H1 (cell line): Measurements from ENCODE around the gene GJB3. TPM values are rescaled to one million over a fixed set of nuclear protein-coding genes. Genes with fewer than 3 reads are reported as not detected.

Source experiments
- CTCF ChIA-PET: fragments of 300-600 bp; sonication (Branson Sonifier 250); formaldehyde crosslinking; loops from one replicate; lab custom pipeline; 2021; ENCODE audit not compliant: partially characterized antibody; lab: Charles Lee
- POLR2A ChIA-PET: fragments of 300-600 bp; sonication (Branson Sonifier 250); formaldehyde crosslinking; loops from one replicate; lab custom pipeline; 2021; ENCODE audit warnings: inconsistent platforms; ENCODE audit not compliant: partially characterized antibody; lab: Charles Lee
- DNase-seq, 2 experiments: peaks; one replicate each; pipeline versions ENCODE4 v3.0.0 to v3.0.0-alpha.2; 2010 to 2022; ENCODE audit warnings: low spot score in 2 of 2, low read depth in 1 of 2, mixed read lengths in 1 of 2
- FAIRE-seq: peaks from 2 replicates; lab custom pipeline; 2011; peaks lifted over from hg19 to GRCh38; lab: Jason Lieb, UNC
- H2AFZ ChIP-seq: 2 replicates; pipeline ENCODE4 v1.8.1; 2012; ENCODE audit warnings: low read length, inconsistent platforms
- H2AK5ac ChIP-seq: 2 replicates; pipeline ENCODE4 v1.6.1; 2013; ENCODE audit warnings: low read depth, low read length
- H2BK120ac ChIP-seq: replicated peaks from 2 replicates; pipeline ENCODE3; 2013; ENCODE audit warnings: low read depth, low read length, inconsistent platforms
- H2BK12ac ChIP-seq: 2 replicates; pipeline ENCODE4 v1.6.1; 2013; ENCODE audit warnings: low read depth, low read length
- H2BK15ac ChIP-seq: 2 replicates; pipeline ENCODE4 v1.6.1; 2013; ENCODE audit warnings: low read length
- H2BK20ac ChIP-seq: 2 replicates; pipeline ENCODE4 v1.6.1; 2013; ENCODE audit warnings: low read length
- H2BK5ac ChIP-seq: 2 replicates; pipeline ENCODE4 v1.6.1; 2013; ENCODE audit warnings: low read depth, low read length
- H3K14ac ChIP-seq: 2 replicates; pipeline ENCODE4 v1.6.1; 2013; ENCODE audit warnings: inconsistent platforms; ENCODE audit not compliant: insufficient read length
- H3K18ac ChIP-seq: 2 replicates; pipeline ENCODE4 v1.6.1; 2013; ENCODE audit warnings: low read length; ENCODE audit errors: extremely low read depth
- H3K23ac ChIP-seq: 2 replicates; pipeline ENCODE4 v1.6.1; 2013; ENCODE audit warnings: inconsistent platforms; ENCODE audit not compliant: insufficient read length
- H3K23me2 ChIP-seq: 2 replicates; pipeline ENCODE4 v1.6.1; 2013; ENCODE audit warnings: low read depth, low read length
- H3K27ac ChIP-seq: 2 replicates; pipeline ENCODE4 v1.6.1; 2011; ENCODE audit warnings: low read depth, low read length, inconsistent platforms
- H3K27me3 ChIP-seq, 4 experiments: replicated peaks in 1 of 4; 1 replicate in 1 of 4; 2 replicates in 3 of 4; pipeline versions ENCODE4 v1.6.1 to v1.8.1; 2011 to 2013; ENCODE audit warnings: low read length in 3 of 4, mild to moderate bottlenecking in 3 of 4, inconsistent platforms in 2 of 4, mixed read lengths in 2 of 4, moderate library complexity in 1 of 4; ENCODE audit not compliant: control insufficient read depth in 3 of 4, insufficient read depth in 3 of 4; ENCODE audit errors: extremely low read depth in 1 of 4
- H3K36me3 ChIP-seq, 4 experiments: 2 replicates each; pipeline versions ENCODE4 v1.6.1 to v1.8.1; 2011 to 2013; ENCODE audit warnings: mild to moderate bottlenecking in 4 of 4, low read length in 3 of 4, moderate library complexity in 2 of 4, control low read depth in 1 of 4, inconsistent platforms in 1 of 4; ENCODE audit not compliant: insufficient read depth in 4 of 4, control insufficient read depth in 2 of 4
- H3K4ac ChIP-seq: replicated peaks from 2 replicates; pipeline ENCODE3; 2013; ENCODE audit warnings: low read length, low read depth, mixed read lengths, inconsistent platforms; ENCODE audit not compliant: insufficient read length
- H3K4me1 ChIP-seq, 4 experiments: replicated peaks in 1 of 4; 1 replicate in 1 of 4; 2 replicates in 3 of 4; pipeline versions ENCODE4 v1.6.1 to v1.8.1; 2011 to 2013; ENCODE audit warnings: low read length in 3 of 4, inconsistent platforms in 2 of 4, mixed read lengths in 1 of 4; ENCODE audit not compliant: insufficient read depth in 4 of 4, control insufficient read depth in 3 of 4
- H3K4me2 ChIP-seq, 2 experiments: 2 replicates each; pipeline versions ENCODE4 v1.6.1 to v1.8.1; 2011 to 2013; ENCODE audit warnings: low read depth in 2 of 2, low read length in 2 of 2, control low read depth in 1 of 2, inconsistent platforms in 1 of 2, mild to moderate bottlenecking in 1 of 2; ENCODE audit not compliant: insufficient read depth in 1 of 2
- H3K4me3 ChIP-seq, 4 experiments: fragments of 200-600, 300-600 bp in 1 of 4; sonication (generic), shearing (Covaris generic), sonication (Bioruptor Twin) in 1 of 4; 2 replicates each; pipeline versions ENCODE4 v1.5.1 to v1.8.1; 2011 to 2016; ENCODE audit warnings: low read length in 4 of 4, low read depth in 3 of 4, control low read depth in 2 of 4, inconsistent platforms in 2 of 4, mild to moderate bottlenecking in 2 of 4, mixed read lengths in 1 of 4, moderate library complexity in 1 of 4; ENCODE audit not compliant: insufficient read depth in 2 of 4; ENCODE audit errors: extremely low read depth in 1 of 4
- H3K56ac ChIP-seq: replicated peaks from 2 replicates; pipeline ENCODE3; 2013; ENCODE audit warnings: low read depth, mild to moderate bottlenecking, mixed read lengths, low read length, inconsistent platforms; ENCODE audit not compliant: insufficient read length
- H3K79me1 ChIP-seq: 2 replicates; pipeline ENCODE4 v1.6.1; 2013; ENCODE audit warnings: low read depth, low read length, control low read depth
- H3K79me2 ChIP-seq, 2 experiments: 2 replicates each; pipeline versions ENCODE4 v1.6.1 to v1.8.1; 2012 to 2013; ENCODE audit warnings: low read length in 2 of 2, mild to moderate bottlenecking in 2 of 2, inconsistent platforms in 1 of 2; ENCODE audit not compliant: insufficient read depth in 2 of 2, control insufficient read depth in 1 of 2
- H3K9ac ChIP-seq, 4 experiments: replicated peaks in 1 of 4; 1 replicate in 1 of 4; 2 replicates in 3 of 4; pipeline versions ENCODE4 v1.6.1 to v1.8.1; 2011 to 2013; ENCODE audit warnings: low read depth in 3 of 4, low read length in 3 of 4, control low read depth in 2 of 4, mild to moderate bottlenecking in 2 of 4, moderate library complexity in 2 of 4, inconsistent platforms in 1 of 4; ENCODE audit errors: extremely low read depth in 1 of 4
- H3K9me3 ChIP-seq, 2 experiments: 2 replicates each; pipeline versions ENCODE4 v1.6.1 to v1.8.1; 2012 to 2013; ENCODE audit warnings: mild to moderate bottlenecking in 2 of 2, moderate library complexity in 2 of 2, control low read depth in 1 of 2, inconsistent platforms in 1 of 2, low read depth in 1 of 2, low read length in 1 of 2, mixed read lengths in 1 of 2; ENCODE audit not compliant: insufficient read depth in 2 of 2
- H4K20me1 ChIP-seq, 2 experiments: replicated peaks in 1 of 2; 2 replicates each; pipeline versions ENCODE3 to v1.8.1; 2011 to 2013; ENCODE audit warnings: inconsistent platforms in 2 of 2, low read length in 2 of 2, mild to moderate bottlenecking in 1 of 2; ENCODE audit not compliant: insufficient read depth in 2 of 2, control insufficient read depth in 1 of 2
- H4K5ac ChIP-seq: 2 replicates; pipeline ENCODE4 v1.6.1; 2013; ENCODE audit warnings: low read length, low read depth, mixed read lengths, inconsistent platforms; ENCODE audit not compliant: insufficient read length
- H4K8ac ChIP-seq: 2 replicates; pipeline ENCODE4 v1.8.0; 2013; ENCODE audit warnings: mild to moderate bottlenecking, moderate library complexity, low read length, inconsistent platforms; ENCODE audit not compliant: insufficient read depth; ENCODE audit errors: extremely low read depth
- H4K91ac ChIP-seq: replicated peaks from 2 replicates; pipeline ENCODE3; 2013; ENCODE audit warnings: low read length, mixed read lengths, inconsistent platforms; ENCODE audit not compliant: insufficient read length
- ASH2L ChIP-seq: fragments of 200-600, 300-600 bp; sonication (generic); IDR thresholded peaks from one replicate; pipeline ENCODE4 v1.7.1; 2017; ENCODE audit warnings: low read length
- CHD1 ChIP-seq: IDR thresholded peaks from 2 replicates; pipeline ENCODE4 v1.6.1; 2012; ENCODE audit warnings: low read depth, low read length, improper control_type of control experiment
- KDM4A ChIP-seq: IDR thresholded peaks from one replicate; pipeline ENCODE4 v1.7.1; 2012; ENCODE audit warnings: low read depth, mild to moderate bottlenecking, moderate library complexity, low read length, inconsistent platforms; ENCODE audit not compliant: severe bottlenecking
- MAFK ChIP-seq: IDR thresholded peaks from 2 replicates; pipeline ENCODE4 v1.6.1; 2012; ENCODE audit warnings: low read depth, mild to moderate bottlenecking, improper control_type of control experiment, low read length
- NANOG ChIP-seq: IDR thresholded peaks from 2 replicates; pipeline ENCODE4 v1.6.1; 2011; ENCODE audit warnings: low read length, low read depth, mild to moderate bottlenecking, inconsistent platforms; ENCODE audit not compliant: insufficient read depth, poor library complexity, severe bottlenecking
- PHF8 ChIP-seq: fragments of 200-600 bp; sonication (generic); conservative IDR thresholded peaks from 2 replicates; pipeline ENCODE4 v1.7.1; 2012; ENCODE audit warnings: low read depth, mild to moderate bottlenecking, inconsistent platforms, low read length, moderate library complexity
- RAD21 ChIP-seq, 2 experiments: IDR thresholded peaks in 1 of 2; conservative IDR thresholded peaks in 1 of 2; 2 replicates each; pipeline ENCODE4 v1.6.1; 2011; ENCODE audit warnings: low read depth in 2 of 2, low read length in 2 of 2, improper control_type of control experiment in 1 of 2, inconsistent platforms in 1 of 2, mild to moderate bottlenecking in 1 of 2, moderate library complexity in 1 of 2
- SIX5 ChIP-seq: IDR thresholded peaks from 2 replicates; pipeline ENCODE4 v1.6.1; 2011; ENCODE audit warnings: mild to moderate bottlenecking, low read depth, low read length
- TBP ChIP-seq: IDR thresholded peaks from 2 replicates; pipeline ENCODE4 v1.6.1; 2011; ENCODE audit warnings: low read depth, low read length, improper control_type of control experiment
- TCF12 ChIP-seq: IDR thresholded peaks from 2 replicates; pipeline ENCODE4 v1.6.1; 2011; ENCODE audit warnings: low read depth, mild to moderate bottlenecking, low read length
- TEAD4 ChIP-seq: IDR thresholded peaks from 2 replicates; pipeline ENCODE4 v1.6.1; 2012; ENCODE audit warnings: low read depth, low read length, inconsistent platforms, mixed read lengths
- WGBS, 2 experiments: shearing (Covaris generic) in 1 of 2; methylation state at CpG; one replicate each; pipeline versions ENCODE4 v1.1.6 to v1.1.7; 2013 to 2015; ENCODE audit warnings: low lambda C conversion rate in 2 of 2, mixed read lengths in 2 of 2, inconsistent platforms in 1 of 2, low coverage in 1 of 2, missing lambda C conversion rate in 1 of 2; ENCODE audit not compliant: insufficient replicate concordance in 2 of 2, insufficient coverage in 1 of 2, insufficient read length in 1 of 2; ENCODE audit errors: extremely low coverage in 1 of 2, missing lambda C conversion rate in 1 of 2; 5-methylcytosine and 5-hydroxymethylcytosine counted together
- polyA plus RNA-seq, 7 experiments: library from polyadenylated mRNA; depleted of rRNA in 3 of 7; stranded (reverse) in 5 of 7; unstranded in 2 of 7; fragments of >200 nt in 5 of 7; fragments of 200-250 nt in 2 of 7; gene quantifications; 1 replicate in 5 of 7; 2 replicates in 1 of 7; 4 replicates in 1 of 7; pipeline versions ENCODE4 v1.2.1 to v1.2.3, GENCODE V29; 2011 to 2013; ENCODE audit warnings: missing spikeins in 2 of 7, mixed read lengths in 2 of 7
- total RNA-seq: library from RNA; stranded (reverse); fragmentation: NEBNext Ultra II Directional; extraction: Animal tissue kit (Norgen Biotek cat#: 25700); gene quantifications from 2 replicates; pipeline ENCODE4 v1.2.1, GENCODE V29; 2021

GJB3 gene
- total and polyA plus RNA-seq, 2 of the 8 experiments (the other 6 are each of a cell fraction or from before 2014, with no cell fraction given) = 0.93 to 1.6 TPM

- no peak for DNase-seq
- 92% methylated on average over 3 of the region's 3 CpGs; no CpG with 5 or more reads in 1 of the 2 experiments for WGBS, 2 experiments
- Histone ChIP-seq H3K23ac (no peak overlapping the region), H4K8ac (no peak overlapping the region), H2BK120ac (no peak overlapping the region), H2BK20ac (no peak overlapping the region), H3K4me1 (no peaks in the 10 kb centered on the region), H2AFZ (no peak overlapping the region), H2BK5ac (no peak overlapping the region), H3K4me3 (no peak overlapping the region), H3K79me1 (no peaks in the 10 kb centered on the region), H2BK12ac (no peak overlapping the region), H4K5ac (no peak overlapping the region), H3K79me2 (no peaks in the 10 kb centered on the region), H3K23me2 (no peaks in the 10 kb centered on the region), H3K9me3 (no peaks in the 10 kb centered on the region), H4K91ac (no peak overlapping the region), H3K27me3 (no peaks in the 10 kb centered on the region), H2BK15ac (no peak overlapping the region), H4K20me1 (no peaks in the 10 kb centered on the region), H3K4ac (no peak overlapping the region), H2AK5ac (no peak overlapping the region), H3K36me3 (no peaks in the 10 kb centered on the region), H3K56ac (no peak overlapping the region), H3K4me2 (no peak overlapping the region), H3K14ac (no peak overlapping the region), H3K9ac (no peak overlapping the region), H3K27ac (no peak overlapping the region), H3K18ac (no peak overlapping the region)
- ChIA-PET POLR2A (interaction anchor here (1.6 kb wide), 1 partner anchor 32 kb away, joined by 3 read pairs; no protein-coding TSS in a partner anchor), CTCF (interaction anchor here (0.7 to 4.0 kb wide), 5 partner anchors 16 to 49 kb away, joined by 3 to 19 read pairs (median 5); no protein-coding TSS in a partner anchor)
- TF ChIP-seq TBP = no peak
- TF ChIP-seq SIX5 = no peak
- TF ChIP-seq CHD1 = no peak
- no peak for TF ChIP-seq KDM4A
- no peak for TF ChIP-seq RAD21 (IDR thresholded peaks at IDR 0.05 in 1 of 2, conservative IDR thresholded peaks at IDR 0.05 in 1 of 2; ENCODE audit: low read depth in 2 of 2, low read length in 2 of 2)
- no peak for TF ChIP-seq TEAD4
- no peak for TF ChIP-seq MAFK
- TF ChIP-seq TCF12 = no peak
- TF ChIP-seq NANOG = no peak
- TF ChIP-seq PHF8 = no peak
- TF ChIP-seq ASH2L = no peak
- no peak for FAIRE-seq
These were observed 22.8 kb downstream of the GJB3 start for GRCh38 chr1:34803770-34804169.
